Panc1 (cell line): Measurements from ENCODE around the gene AFG1L.

ENCODE experiments used
- POLR2AphosphoS5 ChIP-seq: IDR thresholded peaks from 2 replicates; pipeline ENCODE4 v1.6.1; 2012; ENCODE audit warnings: mild to moderate bottlenecking, low read depth, low read length, moderate library complexity
- SIN3A ChIP-seq: IDR thresholded peaks from 2 replicates; pipeline ENCODE4 v1.6.1; 2012; ENCODE audit warnings: low read depth, mild to moderate bottlenecking, low read length, moderate library complexity, borderline replicate concordance; ENCODE audit not compliant: insufficient read depth
- TF ChIP-seq, protein P1 (sequence below): fragments of 450-650 bp; IDR thresholded peaks from 2 replicates; pipeline ENCODE4 v1.5.1; 2017; ENCODE audit warnings: mild to moderate bottlenecking

- TF ChIP-seq, protein P1, sequence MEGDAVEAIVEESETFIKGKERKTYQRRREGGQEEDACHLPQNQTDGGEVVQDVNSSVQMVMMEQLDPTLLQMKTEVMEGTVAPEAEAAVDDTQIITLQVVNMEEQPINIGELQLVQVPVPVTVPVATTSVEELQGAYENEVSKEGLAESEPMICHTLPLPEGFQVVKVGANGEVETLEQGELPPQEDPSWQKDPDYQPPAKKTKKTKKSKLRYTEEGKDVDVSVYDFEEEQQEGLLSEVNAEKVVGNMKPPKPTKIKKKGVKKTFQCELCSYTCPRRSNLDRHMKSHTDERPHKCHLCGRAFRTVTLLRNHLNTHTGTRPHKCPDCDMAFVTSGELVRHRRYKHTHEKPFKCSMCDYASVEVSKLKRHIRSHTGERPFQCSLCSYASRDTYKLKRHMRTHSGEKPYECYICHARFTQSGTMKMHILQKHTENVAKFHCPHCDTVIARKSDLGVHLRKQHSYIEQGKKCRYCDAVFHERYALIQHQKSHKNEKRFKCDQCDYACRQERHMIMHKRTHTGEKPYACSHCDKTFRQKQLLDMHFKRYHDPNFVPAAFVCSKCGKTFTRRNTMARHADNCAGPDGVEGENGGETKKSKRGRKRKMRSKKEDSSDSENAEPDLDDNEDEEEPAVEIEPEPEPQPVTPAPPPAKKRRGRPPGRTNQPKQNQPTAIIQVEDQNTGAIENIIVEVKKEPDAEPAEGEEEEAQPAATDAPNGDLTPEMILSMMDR, result no peak
- TF ChIP-seq POLR2AphosphoS5, result no peak
- no peak for TF ChIP-seq SIN3A
Measured at GRCh38 chr6:108448481-108448880, 153.6 kb downstream of the AFG1L start.
